ENCODE measurements around the gene ENPP1. TPM values are rescaled to one million over a fixed set of nuclear protein-coding genes. Genes with fewer than 3 reads are reported as not detected.

The ENPP1 gene
- total and polyA plus RNA-seq, 4 donors = 1.3 to 35.2 (median 14.5) TPM

DNA sequence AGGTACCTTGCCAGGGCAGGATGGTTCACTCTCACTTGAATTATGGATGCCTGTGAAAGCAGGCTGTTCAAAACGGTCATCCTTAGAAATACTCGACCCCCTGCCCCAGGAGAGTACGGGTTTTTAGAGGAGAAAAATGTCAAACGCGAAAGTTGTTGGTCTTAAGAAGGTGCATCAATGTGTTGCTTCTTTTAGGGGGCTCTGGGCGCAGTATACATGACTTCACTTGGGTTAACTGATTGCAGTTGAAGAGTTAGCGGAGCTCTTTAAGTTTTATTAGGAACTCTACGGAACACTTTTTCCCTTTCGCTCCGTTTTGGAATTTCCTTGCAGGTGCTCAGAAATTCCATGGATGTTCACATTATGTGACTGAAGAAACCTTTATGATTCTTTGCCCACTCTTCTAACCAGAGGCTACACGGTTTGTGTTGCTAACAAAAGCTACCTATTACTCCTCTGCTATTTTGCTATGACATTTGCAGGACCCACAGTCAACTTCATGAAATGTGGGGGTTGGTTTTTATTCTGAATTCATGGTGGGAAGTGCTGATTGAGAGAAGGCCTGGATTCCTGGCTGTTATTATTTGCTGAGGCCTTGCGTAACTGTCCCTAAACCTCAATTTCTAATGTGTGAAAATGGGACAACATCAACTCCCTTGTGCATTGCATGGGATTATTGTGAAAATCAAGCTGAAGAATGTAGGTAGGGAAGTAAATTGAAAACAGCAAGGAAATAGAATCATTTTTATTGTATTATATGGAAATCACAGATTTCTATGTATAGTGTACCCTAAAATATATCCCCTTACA lies 845 bp downstream of the ENPP1 start:
- no peak for ATAC-seq (ENCODE audit: low FRiP score)

DNA sequence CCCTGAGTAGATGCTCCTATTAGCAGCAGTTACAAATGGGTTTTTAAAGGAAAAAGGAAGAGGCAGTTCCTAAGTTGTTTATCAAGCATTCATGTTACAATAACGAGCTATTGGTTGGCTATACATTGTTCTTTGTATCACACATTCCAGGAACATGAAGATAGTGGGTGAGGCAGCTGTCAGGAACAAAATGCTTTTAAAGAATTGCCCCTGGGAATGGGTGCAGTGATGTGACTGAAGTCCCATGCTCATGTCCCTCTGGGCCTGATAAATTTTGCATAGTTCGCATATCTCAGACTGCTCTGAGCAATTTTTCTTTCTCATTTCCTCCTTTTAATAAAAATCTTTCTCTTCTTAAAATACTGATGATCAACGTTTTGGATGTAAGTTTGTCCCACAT lies 3.7 kb downstream of the ENPP1 start:
- Histone ChIP-seq H3K27ac (ENCODE audit: low read depth in 1 of 2, low read length in 2 of 2) (no peak overlapping the region), H3K4me1 (ENCODE audit: control insufficient read depth in 1 of 2, insufficient read depth in 2 of 2, low read length in 2 of 2) (peaks cover 3 to 14% of the 10 kb centered on the region in 2 donors), H3K36me3 (ENCODE audit: control insufficient read depth in 1 of 2, insufficient read depth in 2 of 2, low read length in 1 of 2) (no peaks in the 10 kb centered on the region), H3K4me3 (ENCODE audit: low read length in 2 of 2) (no peak overlapping the region), H3K27me3 (ENCODE audit: control insufficient read depth in 1 of 2, insufficient read depth in 2 of 2, low read length in 1 of 2) (no peaks in the 10 kb centered on the region), H3K9me3 (ENCODE audit: control insufficient read depth, low read length) (no peaks in the 10 kb centered on the region)
- intact Hi-C loops (cut with DNase I) = no loop called here
- DNase-seq (no peak), ATAC-seq (ENCODE audit: low FRiP score) (no peak)
- 41 to 42% methylated on average over 3 of the region's 3 CpGs for WGBS, 2 donors

More for the DNA sequence above, 845 bp downstream of the ENPP1 start:
- 6 to 8% methylated on average over 12 of the region's 12 CpGs for whole genome bisulfite sequencing, 2 donors
- Histone ChIP-seq H3K4me1 (ENCODE audit: control insufficient read depth in 1 of 2, insufficient read depth in 2 of 2, low read length in 2 of 2) (peaks cover 3 to 20% of the 10 kb centered on the region in 2 donors), H3K9me3 (ENCODE audit: control insufficient read depth, low read length) (no peaks in the 10 kb centered on the region), H3K4me3 (ENCODE audit: low read length in 2 of 2) (peak overlapping the region; percentile 79 to 99), H3K27ac (ENCODE audit: low read depth in 1 of 2, low read length in 2 of 2) (peak overlapping the region; percentile 81 to 93), H3K27me3 (ENCODE audit: control insufficient read depth in 1 of 2, insufficient read depth in 2 of 2, low read length in 1 of 2) (no peaks in the 10 kb centered on the region), H3K36me3 (ENCODE audit: control insufficient read depth in 1 of 2, insufficient read depth in 2 of 2, low read length in 1 of 2) (no peaks in the 10 kb centered on the region)
- no peak for DNase-seq
- intact Hi-C loops (cut with DNase I) = loop anchor here (2.0 to 5.0 kb wide), 3 partner anchors 22 to 111 kb away; no protein-coding TSS in a partner anchor

DNA sequence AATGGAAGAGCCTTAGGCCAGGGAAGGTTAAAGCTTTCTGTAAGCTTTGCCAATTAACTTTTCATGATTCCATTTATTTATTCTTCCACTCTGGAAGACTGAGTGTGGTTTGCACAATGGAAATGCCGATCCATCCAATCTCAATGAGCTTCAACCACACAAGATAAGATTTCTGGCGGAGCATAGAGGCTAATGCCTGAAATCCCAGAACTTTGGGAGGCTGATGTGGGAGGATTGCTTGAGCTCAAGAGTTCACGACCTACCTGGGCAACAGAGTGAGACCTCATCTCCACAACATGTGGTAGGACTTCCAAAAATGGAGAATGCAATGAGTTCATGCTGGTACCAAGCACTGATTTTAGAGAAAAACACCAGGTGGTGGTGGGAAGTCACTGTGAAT lies 6.2 kb downstream of the ENPP1 start:
- intact Hi-C loops (cut with DNase I) = no loop called here
- Histone ChIP-seq H3K4me1 (ENCODE audit: control insufficient read depth in 1 of 2, insufficient read depth in 2 of 2, low read length in 2 of 2) (peaks cover 3 to 14% of the 10 kb centered on the region in 2 donors), H3K27me3 (ENCODE audit: control insufficient read depth in 1 of 2, insufficient read depth in 2 of 2, low read length in 1 of 2) (no peaks in the 10 kb centered on the region), H3K36me3 (ENCODE audit: control insufficient read depth in 1 of 2, insufficient read depth in 2 of 2, low read length in 1 of 2) (no peaks in the 10 kb centered on the region), H3K4me3 (ENCODE audit: low read length in 2 of 2) (no peak overlapping the region), H3K9me3 (ENCODE audit: control insufficient read depth, low read length) (no peaks in the 10 kb centered on the region), H3K27ac (ENCODE audit: low read depth in 1 of 2, low read length in 2 of 2) (no peak overlapping the region)
- whole genome bisulfite sequencing, 2 donors = 90% methylated on average over 3 of the region's 3 CpGs
- ATAC-seq (ENCODE audit: low FRiP score) = no peak
- DNase-seq = no peak

DNA sequence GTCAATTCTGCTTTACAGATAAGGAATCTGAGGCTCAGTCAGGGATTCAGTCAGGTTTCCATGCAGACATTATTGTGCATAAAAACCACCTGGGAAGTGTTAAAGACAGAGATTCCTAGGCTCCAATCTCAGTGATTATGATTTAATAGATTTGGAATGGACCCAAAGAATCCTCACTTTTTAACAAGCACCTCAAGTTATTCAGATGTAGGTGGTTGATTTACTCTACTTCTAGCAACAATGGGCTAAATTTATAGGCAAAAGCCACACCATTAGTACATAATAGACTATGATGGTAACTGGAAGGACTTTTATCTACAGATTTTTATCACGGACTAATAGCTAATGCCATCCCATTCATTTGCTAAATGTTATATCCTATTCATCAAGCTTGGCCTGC lies 9.0 kb downstream of the ENPP1 start:
- DNase-seq = no peak
- Histone ChIP-seq H3K4me3 (ENCODE audit: low read length in 2 of 2) (no peak overlapping the region), H3K4me1 (ENCODE audit: control insufficient read depth in 1 of 2, insufficient read depth in 2 of 2, low read length in 2 of 2) (peaks cover 2 to 3% of the 10 kb centered on the region in 2 donors), H3K9me3 (ENCODE audit: control insufficient read depth, low read length) (no peaks in the 10 kb centered on the region), H3K27me3 (ENCODE audit: control insufficient read depth in 1 of 2, insufficient read depth in 2 of 2, low read length in 1 of 2) (no peaks in the 10 kb centered on the region), H3K36me3 (ENCODE audit: control insufficient read depth in 1 of 2, insufficient read depth in 2 of 2, low read length in 1 of 2) (no peaks in the 10 kb centered on the region), H3K27ac (ENCODE audit: low read depth in 1 of 2, low read length in 2 of 2) (no peak overlapping the region)
- intact Hi-C loops (cut with DNase I) = no loop called here
- 79 to 86% methylated on average over 1 of the region's 1 CpG for WGBS, 2 donors
- no peak for ATAC-seq (ENCODE audit: low FRiP score)

DNA sequence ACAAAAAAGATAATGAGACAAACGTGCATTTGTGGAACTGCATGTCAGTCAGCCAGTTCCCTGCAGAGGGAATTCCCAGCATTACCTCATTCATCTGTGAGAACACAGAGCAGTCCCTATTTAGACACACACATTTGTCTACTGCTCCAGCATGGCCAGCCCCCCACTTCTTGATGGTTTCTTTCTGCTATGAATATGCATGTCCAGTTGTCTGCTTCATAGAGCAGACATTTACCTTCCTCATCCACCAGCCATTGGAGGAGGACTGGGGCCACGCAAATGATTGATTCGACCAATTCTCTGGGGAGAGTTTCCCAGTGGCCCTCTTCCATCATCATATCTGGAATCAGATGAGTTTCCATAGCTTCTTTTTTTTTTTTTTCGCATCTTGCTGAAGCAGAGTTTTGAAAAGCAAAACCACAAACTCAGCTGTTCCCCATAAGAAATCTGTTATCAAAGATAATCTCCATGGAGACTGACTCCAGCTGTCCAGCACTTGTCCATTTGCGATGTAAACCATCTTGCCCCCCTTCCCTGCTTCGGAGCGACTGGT lies 11.8 kb downstream of the ENPP1 start:
- no peak overlapping the region for H3K4me3 ChIP-seq (ENCODE audit: low read length in 2 of 2)
- H3K9me3 ChIP-seq (ENCODE audit: control insufficient read depth, low read length) = no peaks in the 10 kb centered on the region
- no peak overlapping the region for H3K27ac ChIP-seq (ENCODE audit: low read depth in 1 of 2, low read length in 2 of 2)
- intact Hi-C loops (cut with DNase I) = no loop called here
- ATAC-seq (ENCODE audit: low FRiP score) (no peak), DNase-seq (no peak)
- H3K36me3 ChIP-seq (ENCODE audit: control insufficient read depth in 1 of 2, insufficient read depth in 2 of 2, low read length in 1 of 2) = no peaks in the 10 kb centered on the region
- 29 to 33% methylated on average over 7 of the region's 7 CpGs for WGBS, 2 donors
- H3K27me3 ChIP-seq (ENCODE audit: control insufficient read depth in 1 of 2, insufficient read depth in 2 of 2, low read length in 1 of 2) = no peaks in the 10 kb centered on the region
- peaks cover 0 to 2% of the 10 kb centered on the region in 2 donors for H3K4me1 ChIP-seq (ENCODE audit: control insufficient read depth in 1 of 2, insufficient read depth in 2 of 2, low read length in 2 of 2)

DNA sequence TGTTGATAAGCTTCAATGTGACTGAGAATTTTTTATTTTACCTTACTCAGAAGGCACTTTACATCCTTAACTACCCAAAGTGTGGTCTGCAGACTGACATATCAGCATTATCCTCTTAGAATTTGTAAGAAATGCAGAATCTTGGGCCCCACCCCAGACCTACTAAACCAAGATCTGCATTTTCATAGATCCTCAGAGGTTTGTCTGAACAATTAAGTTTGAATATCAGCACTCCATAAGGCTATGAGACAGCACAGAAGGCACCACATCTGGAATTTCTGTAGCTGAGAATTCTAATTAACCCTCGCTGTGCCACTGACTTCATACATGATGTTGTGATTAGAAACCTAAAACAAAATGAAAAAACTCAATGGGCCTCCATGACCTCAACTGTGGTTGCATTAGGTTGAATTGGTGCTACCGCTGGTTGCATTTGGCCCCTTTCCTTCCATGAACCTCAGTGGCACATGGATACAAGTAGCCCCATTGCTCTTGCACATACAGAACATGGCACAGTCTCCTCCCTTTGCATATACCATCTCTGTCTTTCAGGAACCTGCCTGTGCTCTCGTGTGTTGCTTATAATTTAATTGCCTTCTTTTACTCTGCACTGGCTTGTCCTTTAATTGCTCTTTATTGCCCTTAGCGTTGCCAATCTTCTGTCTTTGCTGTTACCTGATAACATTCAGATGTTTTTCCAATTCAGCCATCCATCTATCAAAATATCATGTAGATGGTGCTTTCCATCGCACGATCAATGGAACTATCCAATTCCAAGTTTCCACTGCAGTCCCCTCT lies 13.4 kb downstream of the ENPP1 start:
- Histone ChIP-seq H3K36me3 (ENCODE audit: control insufficient read depth in 1 of 2, insufficient read depth in 2 of 2, low read length in 1 of 2) (no peaks in the 10 kb centered on the region), H3K27ac (ENCODE audit: low read depth in 1 of 2, low read length in 2 of 2) (no peak overlapping the region), H3K9me3 (ENCODE audit: control insufficient read depth, low read length) (no peaks in the 10 kb centered on the region), H3K4me3 (ENCODE audit: low read length in 2 of 2) (no peak overlapping the region), H3K4me1 (ENCODE audit: control insufficient read depth in 1 of 2, insufficient read depth in 2 of 2, low read length in 2 of 2) (peaks cover 0 to 2% of the 10 kb centered on the region in 2 donors), H3K27me3 (ENCODE audit: control insufficient read depth in 1 of 2, insufficient read depth in 2 of 2, low read length in 1 of 2) (no peaks in the 10 kb centered on the region)
- intact Hi-C loops (cut with DNase I) = no loop called here
- 95% methylated on average over 6 of the region's 6 CpGs for WGBS, 2 donors
- no peak for ATAC-seq (ENCODE audit: low FRiP score)
- no peak for DNase-seq

DNA sequence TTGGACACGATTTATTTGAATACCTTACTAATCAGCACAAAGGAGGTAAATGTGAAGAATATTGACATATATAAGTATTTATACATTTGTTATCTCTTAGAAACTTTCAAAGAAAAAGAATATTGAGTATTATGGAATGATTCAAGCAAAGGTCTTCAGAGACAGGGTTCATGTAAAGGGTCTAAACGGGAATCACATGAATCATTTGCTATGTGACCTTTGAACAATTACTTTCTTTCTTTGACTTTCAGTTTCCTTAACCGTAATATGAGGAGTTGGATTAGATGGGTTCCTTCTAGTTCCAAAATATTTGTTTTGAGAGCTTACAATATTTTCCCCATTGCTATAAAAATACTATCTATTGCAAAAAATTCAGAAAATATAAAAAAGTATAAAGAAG lies 14.3 kb downstream of the ENPP1 start:
- DNase-seq = no peak
- no peak for ATAC-seq (ENCODE audit: low FRiP score)
- WGBS, 2 donors = 44 to 47% methylated on average over 3 of the region's 3 CpGs

DNA sequence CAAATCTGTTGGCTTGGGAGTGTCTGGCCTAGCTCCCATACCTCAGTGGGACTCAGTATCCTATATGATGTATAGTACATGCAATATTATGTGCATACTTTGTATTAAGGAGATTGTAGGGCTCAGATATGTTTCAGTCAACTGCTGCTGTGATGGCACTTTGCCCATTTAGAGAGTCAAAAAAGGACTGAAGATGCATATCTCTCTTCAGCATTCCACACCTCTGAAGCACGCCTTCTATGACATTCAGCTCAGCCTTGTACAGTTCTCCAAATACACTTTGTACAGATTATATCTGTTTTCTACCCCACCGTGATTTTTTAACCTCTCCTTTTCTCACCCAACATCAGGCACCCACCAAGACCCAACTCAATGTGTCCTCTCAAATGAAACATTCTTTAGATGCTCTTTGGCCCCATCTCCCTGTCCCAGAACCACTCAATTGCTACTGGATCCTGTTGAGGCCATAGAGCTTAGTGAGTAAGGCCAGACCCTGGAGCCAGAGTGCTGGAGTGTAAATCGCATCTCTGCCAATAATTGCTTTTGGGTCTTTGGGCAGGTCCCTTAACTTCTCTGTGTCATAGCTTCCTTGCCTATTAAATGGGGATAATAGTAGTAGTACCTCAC lies 15.6 kb downstream of the ENPP1 start:
- DNase-seq (no peak), ATAC-seq (ENCODE audit: low FRiP score) (no peak)
- H3K4me3 ChIP-seq (ENCODE audit: low read length in 2 of 2) = no peak overlapping the region
- intact Hi-C loops (cut with DNase I) = no loop called here
- peaks cover 0 to 2% of the 10 kb centered on the region in 2 donors for H3K4me1 ChIP-seq (ENCODE audit: control insufficient read depth in 1 of 2, insufficient read depth in 2 of 2, low read length in 2 of 2)
- H3K27me3 ChIP-seq (ENCODE audit: control insufficient read depth in 1 of 2, insufficient read depth in 2 of 2, low read length in 1 of 2) = no peaks in the 10 kb centered on the region
- no peak overlapping the region for H3K27ac ChIP-seq (ENCODE audit: low read depth in 1 of 2, low read length in 2 of 2)
- H3K36me3 ChIP-seq (ENCODE audit: control insufficient read depth in 1 of 2, insufficient read depth in 2 of 2, low read length in 1 of 2) = no peaks in the 10 kb centered on the region
- H3K9me3 ChIP-seq (ENCODE audit: control insufficient read depth, low read length) = no peaks in the 10 kb centered on the region
- 84 to 89% methylated on average over 3 of the region's 3 CpGs for whole genome bisulfite sequencing, 2 donors

More for the DNA sequence above, 14.3 kb downstream of the ENPP1 start:
- Histone ChIP-seq H3K36me3 (ENCODE audit: control insufficient read depth in 1 of 2, insufficient read depth in 2 of 2, low read length in 1 of 2) (no peaks in the 10 kb centered on the region), H3K4me3 (ENCODE audit: low read length in 2 of 2) (no peak overlapping the region), H3K27ac (ENCODE audit: low read depth in 1 of 2, low read length in 2 of 2) (no peak overlapping the region), H3K4me1 (ENCODE audit: control insufficient read depth in 1 of 2, insufficient read depth in 2 of 2, low read length in 2 of 2) (peaks cover 0 to 2% of the 10 kb centered on the region in 2 donors), H3K27me3 (ENCODE audit: control insufficient read depth in 1 of 2, insufficient read depth in 2 of 2, low read length in 1 of 2) (no peaks in the 10 kb centered on the region), H3K9me3 (ENCODE audit: control insufficient read depth, low read length) (no peaks in the 10 kb centered on the region)
- intact Hi-C loops (cut with DNase I) = no loop called here

All from aorta (tissue), 5 donors.